Bone marrow (tissue), 2 donors: ENCODE results near the gene TRIM37.

Source experiments
- DNase-seq, 2 donors: peaks; one replicate each; lab custom pipeline; 2025; lab: John Stamatoyannopoulos, UW

TRIM37 gene

GRCh38 chr17:59037960-59038359 lies 68.7 kb downstream of the TRIM37 start:
- DNase-seq, result no peak

DNA sequence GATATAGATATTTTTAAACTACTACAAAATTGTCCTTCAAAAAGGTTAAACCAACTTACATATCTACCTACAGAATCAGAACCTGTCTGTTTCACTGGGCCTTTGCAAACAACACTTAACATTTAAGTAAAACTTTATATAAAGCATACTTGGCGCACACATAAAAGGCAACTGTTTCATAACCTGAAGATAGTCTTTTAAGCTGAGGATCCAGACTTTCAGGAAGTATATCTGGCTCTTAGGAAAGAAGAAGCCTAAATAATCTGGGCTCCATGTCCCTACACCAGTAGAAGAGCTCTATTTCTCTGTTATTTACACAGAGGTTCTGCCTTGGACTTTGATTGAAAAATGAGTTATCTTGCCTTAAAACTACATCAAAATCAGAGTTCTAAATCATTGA lies 75.9 kb downstream of the TRIM37 start:
- no peak for DNase-seq

DNA sequence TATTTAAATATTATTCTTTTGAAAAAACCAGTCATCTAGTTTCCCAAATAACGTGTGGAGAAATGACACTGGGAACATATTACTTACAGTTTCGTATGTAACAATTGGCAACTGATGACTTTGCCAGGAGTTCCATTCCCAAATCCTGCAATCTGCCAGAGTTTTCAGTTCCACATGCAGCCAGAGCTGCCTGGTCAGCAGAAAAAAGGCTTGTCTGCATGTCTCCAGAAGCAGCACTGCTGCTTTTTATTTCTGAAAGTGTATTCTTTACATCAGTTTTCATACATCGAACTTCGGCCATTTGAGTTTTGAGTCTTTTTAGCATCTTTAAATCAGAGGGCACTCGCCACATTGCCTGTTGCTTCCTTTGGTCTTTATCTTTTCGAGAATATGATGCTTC lies 78.4 kb downstream of the TRIM37 start:
- DNase-seq, result no peak

- no peak for DNase-seq
Measured at GRCh38 chr17:59027750-59028149, 78.9 kb downstream of the TRIM37 start.

DNA sequence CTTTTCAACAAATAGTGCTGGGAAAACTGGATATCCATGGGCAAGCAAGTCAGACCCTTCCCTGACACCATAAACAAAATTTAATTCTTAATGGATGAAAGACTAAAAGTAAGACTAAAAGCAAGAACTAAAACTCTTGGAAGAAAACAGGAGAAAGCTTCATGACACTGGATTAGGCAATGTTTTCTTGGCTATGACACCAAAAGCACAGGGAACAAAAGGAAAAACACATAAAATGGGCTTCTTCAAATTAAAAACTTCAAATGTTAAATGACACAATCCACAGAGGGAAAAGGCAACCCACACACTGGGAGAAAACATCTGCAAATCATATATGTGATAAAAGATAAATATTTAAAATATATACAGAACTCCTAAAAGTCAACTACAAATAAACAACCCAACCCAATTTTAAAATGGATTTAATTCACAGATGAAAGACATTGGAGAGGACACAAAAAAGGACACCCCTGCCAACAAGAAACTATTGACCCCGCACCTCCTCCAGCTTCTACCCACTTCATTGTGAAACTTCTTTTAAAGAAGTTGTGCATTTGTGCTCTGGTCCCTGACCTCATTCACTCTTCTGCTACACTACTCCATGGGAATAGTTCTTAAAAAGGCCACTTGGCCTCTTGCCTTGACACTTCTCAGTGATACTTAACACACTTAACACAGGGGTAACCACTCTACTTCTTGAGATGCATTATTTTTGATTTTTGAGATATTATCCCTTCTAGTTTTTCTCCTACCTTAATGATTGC lies 80.3 kb downstream of the TRIM37 start:
- no peak for DNase-seq

- no peak for DNase-seq
Measured at GRCh38 chr17:59024916-59025315, 81.8 kb downstream of the TRIM37 start.

DNA sequence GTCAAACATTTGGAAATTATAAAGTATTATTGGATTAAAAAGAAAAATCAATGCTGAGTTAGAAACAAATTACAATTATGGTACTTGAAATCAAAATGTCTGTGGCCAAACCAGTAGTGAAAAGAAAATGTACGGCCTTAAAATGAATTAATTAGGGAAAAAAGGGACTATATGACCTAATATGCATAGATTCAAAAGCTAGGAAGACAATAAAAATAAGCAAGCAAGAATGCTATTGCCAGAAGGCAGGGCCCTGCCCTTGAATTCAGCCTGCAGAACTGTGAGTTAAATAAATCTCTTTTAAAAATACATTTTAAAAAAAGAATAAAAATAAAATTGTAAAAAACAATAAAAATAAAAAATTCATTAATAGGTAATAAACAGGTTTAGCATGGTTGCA lies 88.7 kb downstream of the TRIM37 start:
- no peak for DNase-seq

GRCh38 chr17:59011975-59012374 lies 94.7 kb downstream of the TRIM37 start:
- no peak for DNase-seq

DNA sequence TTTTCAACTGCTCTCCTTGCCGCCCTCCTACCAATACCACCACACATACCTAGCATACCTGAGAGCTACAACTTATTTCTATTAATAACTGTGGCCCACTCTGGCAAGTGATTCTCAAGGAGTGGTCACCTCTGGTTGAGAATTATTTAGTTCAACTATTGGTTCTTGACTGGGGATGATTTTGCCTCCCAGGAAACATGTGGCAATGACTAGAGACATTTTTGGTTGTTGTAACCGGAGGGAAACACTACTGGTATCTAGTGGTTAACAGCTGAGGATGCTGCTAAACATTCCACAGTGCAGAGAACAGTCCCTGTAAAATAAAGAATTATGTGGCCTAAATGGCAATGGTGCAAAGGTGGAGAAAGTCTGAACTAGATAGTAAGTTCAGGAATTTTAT lies 96.7 kb downstream of the TRIM37 start:
- DNase-seq, result no peak

DNA sequence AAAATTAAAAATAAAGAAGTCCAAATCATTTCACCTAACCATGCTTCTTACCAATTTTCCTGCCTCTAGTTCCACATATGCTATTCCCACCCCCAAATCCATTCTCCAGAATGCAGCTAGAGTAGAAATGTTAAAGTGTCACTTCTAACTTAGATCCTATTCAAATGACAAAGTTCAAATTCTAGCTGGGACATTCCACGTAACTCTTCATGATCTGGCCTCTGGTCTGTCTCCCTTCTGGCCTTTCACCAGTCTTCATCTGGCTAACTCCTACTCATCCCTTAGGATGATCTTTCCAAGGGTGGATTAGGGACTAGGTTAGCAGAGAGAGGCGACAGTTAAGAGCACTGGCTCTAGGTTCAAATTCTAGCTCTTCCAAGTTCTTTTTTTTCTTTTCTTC lies 97.9 kb downstream of the TRIM37 start:
- no peak for DNase-seq

DNA sequence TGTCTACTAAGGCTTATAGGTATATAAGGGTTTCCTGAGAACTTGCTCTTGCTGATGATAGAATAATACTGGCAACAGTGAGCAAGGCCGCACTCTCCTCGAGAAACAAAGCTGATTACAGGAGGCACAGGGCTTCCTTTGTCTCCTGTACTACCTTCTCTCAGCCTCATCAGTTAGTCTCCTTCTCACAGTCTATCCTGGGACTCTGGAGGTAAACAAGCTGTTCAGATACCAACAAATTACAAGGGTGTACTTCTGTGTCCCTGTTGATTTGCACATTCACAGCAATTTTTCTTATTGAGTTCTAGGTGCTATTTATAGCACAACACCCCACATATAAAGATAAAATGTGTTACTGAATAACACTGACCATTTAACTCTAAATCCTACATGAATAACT lies 98.7 kb downstream of the TRIM37 start:
- DNase-seq, result no peak

- DNase-seq, result peak; percentile 3 to 58
Measured at GRCh38 chr17:59004338-59005111, 102.2 kb downstream of the TRIM37 start.

- no peak for DNase-seq
Measured at GRCh38 chr17:59003860-59004259, 102.8 kb downstream of the TRIM37 start.

DNA sequence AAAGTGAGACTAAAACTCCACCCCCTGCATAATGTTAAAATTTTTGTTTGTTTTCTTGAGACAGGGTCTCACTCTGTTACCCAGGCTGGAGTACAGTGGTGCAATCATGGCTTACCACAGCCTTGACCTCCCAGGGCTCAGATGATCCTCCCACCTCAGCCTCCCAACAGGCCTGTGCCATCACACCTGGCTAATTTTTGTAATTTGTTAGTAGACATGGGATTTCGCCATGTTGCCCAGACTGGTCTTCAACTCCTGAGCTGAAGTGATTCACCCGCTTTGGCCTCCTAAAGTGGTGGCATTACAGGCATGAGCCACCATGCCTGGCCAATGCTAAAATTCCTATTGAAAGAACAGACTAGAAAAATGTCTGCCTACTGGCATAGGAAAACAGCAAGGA lies 103.8 kb downstream of the TRIM37 start:
- DNase-seq, result no peak

GRCh38 chr17:59002126-59002525 lies 104.6 kb downstream of the TRIM37 start:
- no peak for DNase-seq

DNA sequence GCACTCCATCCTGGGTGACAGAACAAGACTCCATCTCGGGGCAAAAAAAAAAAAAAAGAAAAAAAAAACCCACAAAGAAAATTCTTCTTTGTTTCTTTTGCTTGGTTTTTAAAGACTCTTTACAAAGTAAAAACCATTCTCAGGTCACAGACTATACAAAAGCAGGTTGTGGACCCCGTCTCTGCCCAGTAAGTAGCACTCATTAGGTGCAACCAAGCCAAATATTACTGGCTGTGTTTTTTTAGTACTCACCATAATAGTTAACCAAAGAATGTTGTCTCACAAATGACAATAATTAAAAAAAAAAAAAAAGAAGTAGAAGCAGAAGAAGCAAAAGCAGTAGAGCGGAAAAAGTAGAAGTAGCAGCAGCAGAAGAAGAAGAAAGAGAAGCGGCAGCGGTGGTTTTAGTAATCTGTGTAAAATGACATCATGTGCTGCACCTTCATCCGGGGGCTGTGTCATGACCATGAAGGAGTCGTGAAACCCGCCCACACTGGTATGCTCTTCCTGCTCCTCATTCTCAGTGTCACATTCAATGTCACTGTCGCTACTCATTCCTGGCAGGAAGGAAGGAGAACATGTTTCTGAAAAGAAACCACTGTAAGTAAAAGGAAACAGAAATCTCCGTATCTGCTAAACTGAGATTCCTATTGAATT lies 105.4 kb downstream of the TRIM37 start:
- DNase-seq, result peak; percentile 8 to 13

GRCh38 chr17:59000022-59000421 lies 106.7 kb downstream of the TRIM37 start:
- DNase-seq, result no peak

- no peak for DNase-seq
Measured at GRCh38 chr17:58999500-58999899, 107.2 kb downstream of the TRIM37 start.

DNA sequence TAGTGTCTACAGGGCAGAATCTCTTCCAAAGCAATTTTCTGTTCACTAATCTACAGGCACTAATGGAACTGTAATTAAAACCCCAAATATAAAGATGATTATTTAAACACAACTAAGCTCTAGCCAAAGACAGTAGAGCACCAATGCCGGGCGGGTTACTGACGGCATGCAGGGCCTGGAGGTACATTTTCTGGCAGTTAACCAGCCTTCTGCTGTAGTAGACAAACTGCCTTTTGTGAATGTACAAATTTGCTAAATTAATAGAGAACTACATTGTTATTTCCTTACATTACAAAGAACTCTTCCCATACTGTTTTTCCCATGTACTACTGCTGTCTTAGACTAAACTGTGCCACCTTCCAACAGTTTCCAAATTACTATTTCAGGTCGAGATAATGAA lies 107.8 kb downstream of the TRIM37 start:
- no peak for DNase-seq

- DNase-seq, result no peak
Measured at GRCh38 chr17:58997756-58998553, 108.7 kb downstream of the TRIM37 start.

DNA sequence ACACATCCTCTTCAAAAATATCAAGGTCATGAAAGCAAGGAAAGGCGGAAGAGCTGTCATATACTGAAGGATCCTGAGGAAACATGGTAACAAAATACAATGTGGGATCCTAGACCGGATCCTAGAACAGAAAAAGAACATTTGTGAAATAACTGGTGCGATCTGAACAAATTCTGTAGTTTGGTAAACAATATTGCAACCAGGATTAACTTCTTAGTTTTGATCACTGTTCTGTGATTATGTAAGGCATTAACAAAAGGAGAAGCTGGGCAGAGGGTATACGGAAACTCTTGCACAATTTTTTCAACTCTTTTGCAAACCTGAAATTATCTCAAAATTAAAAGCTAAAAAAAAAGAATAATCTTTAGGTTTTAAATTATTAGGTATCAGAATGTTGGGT lies 109.7 kb downstream of the TRIM37 start:
- no peak for DNase-seq

DNA sequence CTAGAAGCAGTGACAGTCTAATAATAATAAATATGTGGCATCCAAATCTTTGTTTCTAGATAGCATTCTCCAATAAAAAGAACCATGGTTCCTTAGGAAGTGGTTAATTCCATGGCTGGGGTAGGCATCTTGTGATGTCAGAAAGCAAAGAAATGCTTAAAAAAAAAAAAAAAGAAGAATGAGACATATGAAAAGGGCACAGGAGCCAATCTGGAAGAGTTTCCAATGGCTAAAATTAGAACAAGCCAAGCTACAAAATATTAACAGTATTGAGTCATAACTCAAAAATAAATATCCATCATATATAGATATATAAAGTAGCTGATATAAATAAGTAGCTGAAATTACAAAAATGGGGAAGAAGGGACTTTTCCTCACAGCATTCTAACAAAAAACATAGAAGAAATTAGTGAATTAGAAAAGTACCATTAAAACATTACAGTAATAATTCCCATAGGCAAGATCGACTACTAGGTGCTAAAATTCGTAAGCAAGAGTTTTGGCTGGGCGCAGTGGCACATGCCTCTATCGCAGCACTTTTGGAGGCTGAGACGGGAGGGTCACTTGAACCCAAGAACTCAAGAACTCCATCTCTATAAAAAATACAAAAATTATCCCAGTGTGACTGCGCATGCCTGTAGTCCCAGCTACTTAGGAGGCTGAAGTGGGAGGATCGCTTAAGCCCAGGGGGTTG lies 111.3 kb downstream of the TRIM37 start:
- no peak for DNase-seq
